Measurements from ENCODE around the gene MKNK2.

GRCh38 chr19:2011169-2011568 lies 39.9 kb downstream of the MKNK2 start:
- TF ChIP-seq POLR2A (IDR thresholded peaks at IDR 0.05) (no peak), CTCF (IDR thresholded peaks at IDR 0.05) (no peak)

Measured in breast epithelium (tissue), 3 donors.